ENCODE data around the gene MB.

The MB gene

GRCh38 chr22:35606916-35607315 is 10.2 kb downstream of the MB start:
- H3K27me3 Mint-ChIP-seq (ENCODE audit: low read depth) = peaks cover 16% of the 10 kb centered on the region
- TF ChIP-seq CTCF (IDR thresholded peaks at IDR 0.05; ENCODE audit: unreplicated experiment in 3 of 3) = no peak
- no peak overlapping the region for H3K27ac Mint-ChIP-seq

GRCh38 chr22:35605851-35606481 is 11.2 kb downstream of the MB start:
- no peak overlapping the region for H3K4me3 Mint-ChIP-seq
- H3K4me1 Mint-ChIP-seq = peaks cover 10% of the 10 kb centered on the region
- no peak overlapping the region for H3K27ac Mint-ChIP-seq
- H3K36me3 Mint-ChIP-seq (ENCODE audit: low read depth) = no peaks in the 10 kb centered on the region
- TF ChIP-seq CTCF (IDR thresholded peaks at IDR 0.05; ENCODE audit: unreplicated experiment in 3 of 3) = no peak
- H3K27me3 Mint-ChIP-seq (ENCODE audit: low read depth) = peaks cover 13% of the 10 kb centered on the region
- H3K9me3 Mint-ChIP-seq = no peaks in the 10 kb centered on the region

More at GRCh38 chr22:35606916-35607315, 10.2 kb downstream of the MB start:
- no peaks in the 10 kb centered on the region for H3K9me3 Mint-ChIP-seq
- H3K4me3 Mint-ChIP-seq = no peak overlapping the region
- no peaks in the 10 kb centered on the region for H3K36me3 Mint-ChIP-seq (ENCODE audit: low read depth)
- peaks cover 10% of the 10 kb centered on the region for H3K4me1 Mint-ChIP-seq

GRCh38 chr22:35605369-35605680 is 11.8 kb downstream of the MB start:
- Mint-ChIP-seq H3K36me3 (ENCODE audit: low read depth) (no peaks in the 10 kb centered on the region), H3K27me3 (ENCODE audit: low read depth) (peaks cover 13% of the 10 kb centered on the region), H3K4me1 (peaks cover 10% of the 10 kb centered on the region), H3K9me3 (no peaks in the 10 kb centered on the region), H3K27ac (no peak overlapping the region), H3K4me3 (no peak overlapping the region)
- TF ChIP-seq CTCF (IDR thresholded peaks at IDR 0.05; ENCODE audit: unreplicated experiment in 3 of 3) = no peak

GRCh38 chr22:35604621-35605368 is 12.3 kb downstream of the MB start:
- peaks cover 10% of the 10 kb centered on the region for H3K4me1 Mint-ChIP-seq
- TF ChIP-seq CTCF (IDR thresholded peaks at IDR 0.05; ENCODE audit: unreplicated experiment in 3 of 3) = no peak
- H3K9me3 Mint-ChIP-seq = no peaks in the 10 kb centered on the region
- H3K27me3 Mint-ChIP-seq (ENCODE audit: low read depth) = peaks cover 13% of the 10 kb centered on the region
- no peak overlapping the region for H3K27ac Mint-ChIP-seq
- H3K4me3 Mint-ChIP-seq = no peak overlapping the region
- no peaks in the 10 kb centered on the region for H3K36me3 Mint-ChIP-seq (ENCODE audit: low read depth)

GRCh38 chr22:35601743-35602615 is 15.2 kb downstream of the MB start:
- H3K4me3 Mint-ChIP-seq = no peak overlapping the region
- no peaks in the 10 kb centered on the region for H3K9me3 Mint-ChIP-seq
- H3K27me3 Mint-ChIP-seq (ENCODE audit: low read depth) = no peaks in the 10 kb centered on the region
- H3K4me1 Mint-ChIP-seq = peaks cover 10% of the 10 kb centered on the region
- no peak overlapping the region for H3K27ac Mint-ChIP-seq
- no peak for TF ChIP-seq CTCF (IDR thresholded peaks at IDR 0.05; ENCODE audit: unreplicated experiment in 3 of 3)
- H3K36me3 Mint-ChIP-seq (ENCODE audit: low read depth) = no peaks in the 10 kb centered on the region
